ENCODE measurements around the gene RAB7B. TPM values are rescaled to one million over a fixed set of nuclear protein-coding genes. Genes with fewer than 3 reads are reported as not detected.
A peak's percentile ranks its signal among the peaks of the same experiment; 100 is the strongest.

The RAB7B gene
- total RNA-seq, 1 experiment from 2014 or later = not detected

- DNase-seq = peak; percentile 51
- H2AFZ ChIP-seq (ENCODE audit: low read length) = no peak overlapping the region
- no peak overlapping the region for H3K4me3 ChIP-seq (ENCODE audit: low read length)
- no peaks in the 10 kb centered on the region for H3K4me1 ChIP-seq (ENCODE audit: low read length)
- no peak overlapping the region for H3K4me2 ChIP-seq (ENCODE audit: low read depth, low read length, poor library complexity, severe bottlenecking)
- H3K9me2 ChIP-seq (replicated peaks; ENCODE audit: insufficient read depth, low read length) = no peaks in the 10 kb centered on the region
- no peaks in the 10 kb centered on the region for H3K79me2 ChIP-seq (ENCODE audit: low read length)
- H3K9ac ChIP-seq (ENCODE audit: low read length) = no peak overlapping the region
- no peaks in the 10 kb centered on the region for H3K9me3 ChIP-seq (ENCODE audit: low read length)
- 0 out of 2 replicates have a peak, but pooled peaks cover 6% of the 10 kb centered on the region for H4K20me1 ChIP-seq (ENCODE audit: insufficient read depth, low read depth, low read length)
- H3K27ac ChIP-seq (ENCODE audit: low read length) = no peak overlapping the region
- no peaks in the 10 kb centered on the region for H3K36me3 ChIP-seq (ENCODE audit: insufficient read depth, low read length)
- no peaks in the 10 kb centered on the region for H3K27me3 ChIP-seq (ENCODE audit: low read length)
These were observed 63.4 kb downstream of the RAB7B start for GRCh38 chr1:205939690-205940330.

DNA sequence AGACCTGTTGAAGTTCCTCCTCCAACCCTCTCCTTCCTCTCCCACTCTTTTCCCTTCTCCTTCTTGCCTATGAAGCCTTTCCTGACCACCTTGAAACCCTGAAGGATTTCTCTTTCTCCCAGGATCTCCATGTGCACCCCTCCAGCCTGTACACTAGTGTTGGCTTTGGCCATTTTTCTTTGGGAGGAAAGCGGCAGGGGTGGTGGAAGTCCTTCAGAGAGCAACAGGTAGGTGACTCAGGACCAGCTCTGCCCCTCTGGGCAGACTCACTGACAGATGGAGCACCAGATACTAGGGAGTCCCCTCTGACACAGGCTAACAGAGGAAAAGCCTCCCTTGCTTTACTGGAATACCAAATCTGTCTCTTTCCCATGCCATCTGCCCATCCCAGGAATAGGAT lies 64.5 kb downstream of the RAB7B start:
- H2AFZ ChIP-seq (ENCODE audit: low read length) = no peak overlapping the region
- no peaks in the 10 kb centered on the region for H3K27me3 ChIP-seq (ENCODE audit: low read length)
- no peak overlapping the region for H3K27ac ChIP-seq (ENCODE audit: low read length)
- no peaks in the 10 kb centered on the region for H3K79me2 ChIP-seq (ENCODE audit: low read length)
- 0 out of 2 replicates have a peak, but pooled peaks cover 6% of the 10 kb centered on the region for H4K20me1 ChIP-seq (ENCODE audit: insufficient read depth, low read depth, low read length)
- H3K4me1 ChIP-seq (ENCODE audit: low read length) = no peaks in the 10 kb centered on the region
- H3K36me3 ChIP-seq (ENCODE audit: insufficient read depth, low read length) = no peaks in the 10 kb centered on the region
- H3K4me2 ChIP-seq (ENCODE audit: low read depth, low read length, poor library complexity, severe bottlenecking) = no peak overlapping the region
- DNase-seq = no peak
- no peak overlapping the region for H3K9ac ChIP-seq (ENCODE audit: low read length)
- no peak overlapping the region for H3K4me3 ChIP-seq (ENCODE audit: low read length)
- no peaks in the 10 kb centered on the region for H3K9me2 ChIP-seq (replicated peaks; ENCODE audit: insufficient read depth, low read length)
- H3K9me3 ChIP-seq (ENCODE audit: low read length) = no peaks in the 10 kb centered on the region

DNA sequence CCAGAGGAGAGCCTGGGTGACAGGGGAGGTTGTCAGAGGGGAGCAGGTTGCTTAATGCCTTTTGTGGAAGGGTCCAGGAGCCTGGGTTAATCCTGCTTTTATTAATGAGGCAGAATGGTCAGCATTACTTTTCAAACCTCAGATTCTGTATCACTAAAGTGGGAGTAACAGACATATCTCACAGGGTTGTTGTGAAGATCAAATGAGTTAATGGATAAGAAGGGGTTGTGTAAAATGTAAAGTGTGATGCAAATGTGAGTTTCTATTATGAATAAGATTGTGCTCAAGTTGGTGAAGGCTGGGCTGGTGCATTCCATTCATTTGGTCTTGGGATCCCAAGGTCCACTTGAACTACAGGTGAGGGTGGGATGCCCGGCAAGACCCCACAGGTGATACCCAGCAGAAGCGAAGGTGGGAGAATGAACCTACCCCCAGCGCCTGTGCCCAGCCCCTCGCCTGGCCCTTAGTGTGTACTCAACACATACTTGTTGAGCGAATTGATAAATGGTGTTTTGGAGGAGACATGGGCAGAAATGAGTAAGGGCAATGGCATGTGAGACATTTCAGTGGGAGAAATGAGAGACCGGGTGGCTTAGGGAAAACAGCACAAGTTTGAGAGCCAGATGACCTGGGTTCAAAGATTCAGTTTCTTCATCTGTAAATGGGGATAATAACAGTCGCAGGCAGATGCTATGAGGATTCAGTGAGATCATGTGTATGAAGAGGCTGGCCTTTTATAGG lies 66.2 kb downstream of the RAB7B start:
- 0 out of 2 replicates have a peak, but pooled peaks cover 4% of the 10 kb centered on the region for H4K20me1 ChIP-seq (ENCODE audit: insufficient read depth, low read depth, low read length)
- H2AFZ ChIP-seq (ENCODE audit: low read length) = no peak overlapping the region
- H3K4me3 ChIP-seq (ENCODE audit: low read length) = no peak overlapping the region
- no peaks in the 10 kb centered on the region for H3K36me3 ChIP-seq (ENCODE audit: insufficient read depth, low read length)
- no peaks in the 10 kb centered on the region for H3K27me3 ChIP-seq (ENCODE audit: low read length)
- no peaks in the 10 kb centered on the region for H3K79me2 ChIP-seq (ENCODE audit: low read length)
- H3K9ac ChIP-seq (ENCODE audit: low read length) = no peak overlapping the region
- H3K9me2 ChIP-seq (replicated peaks; ENCODE audit: insufficient read depth, low read length) = no peaks in the 10 kb centered on the region
- no peaks in the 10 kb centered on the region for H3K4me1 ChIP-seq (ENCODE audit: low read length)
- no peaks in the 10 kb centered on the region for H3K9me3 ChIP-seq (ENCODE audit: low read length)
- no peak overlapping the region for H3K27ac ChIP-seq (ENCODE audit: low read length)
- no peak overlapping the region for H3K4me2 ChIP-seq (ENCODE audit: low read depth, low read length, poor library complexity, severe bottlenecking)
- no peak for DNase-seq

DNA sequence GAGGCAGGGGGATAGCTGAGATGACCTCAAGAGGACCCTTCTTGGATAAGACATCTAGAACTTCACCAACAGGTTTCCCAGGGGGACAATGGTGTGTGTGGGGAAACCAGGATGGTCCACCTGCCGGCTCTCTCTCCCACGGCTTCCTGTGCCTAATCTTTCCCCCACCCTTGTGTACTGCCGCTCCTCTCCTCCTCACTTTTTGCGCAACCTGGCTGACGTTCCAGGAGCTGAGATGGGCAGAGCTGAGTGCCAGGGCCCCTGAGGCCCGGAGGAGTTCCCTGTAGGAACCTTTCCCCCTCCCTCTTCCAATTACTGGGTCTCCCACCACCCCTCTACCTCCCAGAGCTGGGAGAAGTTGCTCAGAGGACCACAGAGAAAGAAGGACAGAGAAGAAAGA lies 66.9 kb downstream of the RAB7B start:
- H4K20me1 ChIP-seq (ENCODE audit: insufficient read depth, low read depth, low read length) = 0 out of 2 replicates have a peak, but pooled peaks cover 4% of the 10 kb centered on the region

GRCh38 chr1:205935869-205936268 lies 67.3 kb downstream of the RAB7B start:
- H3K4me2 ChIP-seq (ENCODE audit: low read depth, low read length, poor library complexity, severe bottlenecking) = no peak overlapping the region
- DNase-seq = no peak
- H3K36me3 ChIP-seq (ENCODE audit: insufficient read depth, low read length) = no peaks in the 10 kb centered on the region
- H3K9me3 ChIP-seq (ENCODE audit: low read length) = no peaks in the 10 kb centered on the region
- H3K4me1 ChIP-seq (ENCODE audit: low read length) = no peaks in the 10 kb centered on the region
- H3K4me3 ChIP-seq (ENCODE audit: low read length) = no peak overlapping the region
- H3K79me2 ChIP-seq (ENCODE audit: low read length) = no peaks in the 10 kb centered on the region
- H3K27me3 ChIP-seq (ENCODE audit: low read length) = no peaks in the 10 kb centered on the region
- H3K27ac ChIP-seq (ENCODE audit: low read length) = no peak overlapping the region
- no peaks in the 10 kb centered on the region for H3K9me2 ChIP-seq (replicated peaks; ENCODE audit: insufficient read depth, low read length)
- no peak overlapping the region for H2AFZ ChIP-seq (ENCODE audit: low read length)
- H4K20me1 ChIP-seq (ENCODE audit: insufficient read depth, low read depth, low read length) = 0 out of 2 replicates have a peak, but pooled peaks cover 4% of the 10 kb centered on the region
- no peak overlapping the region for H3K9ac ChIP-seq (ENCODE audit: low read length)

More for the DNA sequence above, 66.9 kb downstream of the RAB7B start:
- no peaks in the 10 kb centered on the region for H3K79me2 ChIP-seq (ENCODE audit: low read length)
- no peak overlapping the region for H3K27ac ChIP-seq (ENCODE audit: low read length)
- H3K9me3 ChIP-seq (ENCODE audit: low read length) = no peaks in the 10 kb centered on the region
- H3K4me1 ChIP-seq (ENCODE audit: low read length) = no peaks in the 10 kb centered on the region
- no peak for DNase-seq
- H2AFZ ChIP-seq (ENCODE audit: low read length) = no peak overlapping the region
- no peaks in the 10 kb centered on the region for H3K9me2 ChIP-seq (replicated peaks; ENCODE audit: insufficient read depth, low read length)
- no peak overlapping the region for H3K9ac ChIP-seq (ENCODE audit: low read length)
- H3K4me2 ChIP-seq (ENCODE audit: low read depth, low read length, poor library complexity, severe bottlenecking) = no peak overlapping the region
- H3K4me3 ChIP-seq (ENCODE audit: low read length) = no peak overlapping the region
- H3K36me3 ChIP-seq (ENCODE audit: insufficient read depth, low read length) = no peaks in the 10 kb centered on the region
- no peaks in the 10 kb centered on the region for H3K27me3 ChIP-seq (ENCODE audit: low read length)

- H4K20me1 ChIP-seq (ENCODE audit: insufficient read depth, low read depth, low read length) = no peaks in the 10 kb centered on the region
These were observed 68.4 kb downstream of the RAB7B start for GRCh38 chr1:205934788-205935187.

GRCh38 chr1:205933671-205934618 lies 69.2 kb downstream of the RAB7B start:
- H3K9me2 ChIP-seq (replicated peaks; ENCODE audit: insufficient read depth, low read length) = no peaks in the 10 kb centered on the region
- H3K9me3 ChIP-seq (ENCODE audit: low read length) = no peaks in the 10 kb centered on the region
- H4K20me1 ChIP-seq (ENCODE audit: insufficient read depth, low read depth, low read length) = no peaks in the 10 kb centered on the region
- H3K9ac ChIP-seq (ENCODE audit: low read length) = no peak overlapping the region
- no peaks in the 10 kb centered on the region for H3K79me2 ChIP-seq (ENCODE audit: low read length)
- H3K27me3 ChIP-seq (ENCODE audit: low read length) = no peaks in the 10 kb centered on the region
- no peak for DNase-seq
- no peak overlapping the region for H3K4me3 ChIP-seq (ENCODE audit: low read length)
- H3K27ac ChIP-seq (ENCODE audit: low read length) = no peak overlapping the region
- H3K36me3 ChIP-seq (ENCODE audit: insufficient read depth, low read length) = no peaks in the 10 kb centered on the region
- no peak overlapping the region for H2AFZ ChIP-seq (ENCODE audit: low read length)
- no peaks in the 10 kb centered on the region for H3K4me1 ChIP-seq (ENCODE audit: low read length)
- H3K4me2 ChIP-seq (ENCODE audit: low read depth, low read length, poor library complexity, severe bottlenecking) = no peak overlapping the region

More at GRCh38 chr1:205934788-205935187, 68.4 kb downstream of the RAB7B start:
- Histone ChIP-seq H3K4me1 (ENCODE audit: low read length) (no peaks in the 10 kb centered on the region), H2AFZ (ENCODE audit: low read length) (no peak overlapping the region), H3K9me3 (ENCODE audit: low read length) (no peaks in the 10 kb centered on the region), H3K9ac (ENCODE audit: low read length) (no peak overlapping the region), H3K79me2 (ENCODE audit: low read length) (no peaks in the 10 kb centered on the region), H3K9me2 (replicated peaks; ENCODE audit: insufficient read depth, low read length) (no peaks in the 10 kb centered on the region), H3K4me3 (ENCODE audit: low read length) (no peak overlapping the region), H3K36me3 (ENCODE audit: insufficient read depth, low read length) (no peaks in the 10 kb centered on the region), H3K27me3 (ENCODE audit: low read length) (no peaks in the 10 kb centered on the region), H3K4me2 (ENCODE audit: low read depth, low read length, poor library complexity, severe bottlenecking) (no peak overlapping the region), H3K27ac (ENCODE audit: low read length) (no peak overlapping the region)
- no peak for DNase-seq

DNA sequence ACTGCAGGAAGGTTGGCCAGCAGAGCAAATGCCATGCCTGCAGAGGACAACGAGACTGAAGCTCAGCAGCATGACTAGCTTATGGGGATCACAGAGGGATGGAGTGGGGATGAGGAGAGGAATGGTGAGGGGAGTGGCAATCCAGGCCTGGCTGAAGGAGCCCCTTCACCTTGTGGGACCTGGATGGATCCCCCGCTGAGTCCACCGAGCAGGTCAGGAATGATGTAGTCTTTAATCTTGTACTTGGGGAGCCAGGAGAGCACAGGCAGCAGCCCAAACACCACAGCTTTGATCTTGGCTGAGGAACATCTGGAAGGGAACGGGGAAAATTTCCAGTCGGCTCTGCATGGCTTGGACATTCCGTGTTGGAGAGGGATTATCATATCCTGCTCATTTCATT lies 70.4 kb downstream of the RAB7B start:
- Histone ChIP-seq H3K9me2 (replicated peaks; ENCODE audit: insufficient read depth, low read length) (no peaks in the 10 kb centered on the region), H3K27me3 (ENCODE audit: low read length) (no peaks in the 10 kb centered on the region), H3K36me3 (ENCODE audit: insufficient read depth, low read length) (no peaks in the 10 kb centered on the region), H3K4me2 (ENCODE audit: low read depth, low read length, poor library complexity, severe bottlenecking) (no peak overlapping the region), H3K27ac (ENCODE audit: low read length) (no peak overlapping the region), H3K9ac (ENCODE audit: low read length) (no peak overlapping the region), H2AFZ (ENCODE audit: low read length) (no peak overlapping the region), H4K20me1 (ENCODE audit: insufficient read depth, low read depth, low read length) (no peaks in the 10 kb centered on the region), H3K79me2 (ENCODE audit: low read length) (no peaks in the 10 kb centered on the region), H3K9me3 (ENCODE audit: low read length) (no peaks in the 10 kb centered on the region), H3K4me3 (ENCODE audit: low read length) (no peak overlapping the region), H3K4me1 (ENCODE audit: low read length) (no peaks in the 10 kb centered on the region)
- DNase-seq = no peak

Measured in Karpas-422 (cell line).